Amniotic epithelial cell (primary cell): Measurements from ENCODE around the gene COL6A1.

Source experiments
- DNase-seq: peaks from one replicate; pipeline ENCODE4 v3.0.0-alpha.2; 2010; ENCODE audit warnings: low read depth

Gene COL6A1

DNA sequence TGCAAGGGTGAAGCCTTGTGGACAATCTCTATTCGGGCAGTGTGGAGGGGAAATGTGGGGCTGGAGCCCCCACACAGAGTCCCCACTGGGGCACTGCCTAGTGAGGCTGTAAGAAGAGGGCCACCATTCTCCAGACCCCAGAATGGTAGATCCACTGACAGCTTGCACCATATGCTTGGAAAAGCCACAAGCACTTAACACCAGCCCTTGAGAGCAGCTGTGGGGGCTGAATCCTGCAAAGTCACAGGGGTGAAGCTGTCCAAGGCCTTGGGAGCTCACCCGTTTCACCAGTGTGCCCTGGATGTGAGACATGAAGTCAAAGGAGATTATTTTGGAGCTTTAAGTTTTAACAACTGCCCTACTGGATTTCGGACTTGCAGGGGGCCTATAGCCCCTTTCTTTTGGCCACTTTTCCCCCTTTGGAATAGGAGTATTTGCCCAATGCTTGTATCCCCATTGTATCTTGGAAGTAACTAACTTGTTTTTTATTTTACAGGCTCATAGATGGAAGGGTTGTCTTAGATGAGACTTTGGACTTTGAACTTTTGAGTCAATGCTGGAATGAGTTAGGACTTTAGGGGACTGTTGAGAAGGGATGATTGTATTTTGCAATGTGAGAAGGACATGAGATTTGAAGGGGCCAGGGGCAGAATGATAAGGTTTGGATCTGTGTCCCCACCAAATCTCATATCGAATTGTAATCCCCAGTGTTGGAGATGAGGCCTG lies 16.3 kb upstream of the COL6A1 start:
- no peak for DNase-seq

DNA sequence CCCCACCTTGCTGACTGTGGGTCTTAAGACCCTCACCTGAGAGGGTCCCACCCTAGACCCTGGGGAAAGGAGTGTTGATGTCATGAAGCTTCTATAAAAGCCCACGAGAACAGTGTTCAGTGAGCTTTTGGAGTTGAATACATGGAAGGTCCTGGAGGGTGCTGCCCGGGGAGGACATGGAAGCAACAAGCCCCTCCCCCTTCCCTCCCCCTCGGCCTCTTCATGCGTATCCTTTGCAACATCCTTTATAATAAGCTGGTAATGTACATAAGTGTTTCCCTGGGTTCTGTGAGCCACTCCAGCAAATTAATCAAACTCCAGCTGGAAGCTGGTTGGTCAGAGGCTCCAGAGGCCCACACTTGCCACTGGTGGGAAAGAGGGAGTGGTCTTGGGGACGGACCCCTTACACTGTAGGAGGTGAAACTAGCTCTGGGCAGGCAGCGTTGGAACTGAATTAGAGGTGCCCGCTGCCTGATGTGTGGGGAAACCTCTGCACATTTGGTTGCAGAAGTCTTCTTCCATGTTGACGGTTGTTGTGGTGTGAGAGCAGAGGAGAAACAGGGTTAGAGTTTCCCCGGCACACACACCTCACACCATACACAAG lies 14.7 kb upstream of the COL6A1 start:
- DNase-seq = no peak

DNA sequence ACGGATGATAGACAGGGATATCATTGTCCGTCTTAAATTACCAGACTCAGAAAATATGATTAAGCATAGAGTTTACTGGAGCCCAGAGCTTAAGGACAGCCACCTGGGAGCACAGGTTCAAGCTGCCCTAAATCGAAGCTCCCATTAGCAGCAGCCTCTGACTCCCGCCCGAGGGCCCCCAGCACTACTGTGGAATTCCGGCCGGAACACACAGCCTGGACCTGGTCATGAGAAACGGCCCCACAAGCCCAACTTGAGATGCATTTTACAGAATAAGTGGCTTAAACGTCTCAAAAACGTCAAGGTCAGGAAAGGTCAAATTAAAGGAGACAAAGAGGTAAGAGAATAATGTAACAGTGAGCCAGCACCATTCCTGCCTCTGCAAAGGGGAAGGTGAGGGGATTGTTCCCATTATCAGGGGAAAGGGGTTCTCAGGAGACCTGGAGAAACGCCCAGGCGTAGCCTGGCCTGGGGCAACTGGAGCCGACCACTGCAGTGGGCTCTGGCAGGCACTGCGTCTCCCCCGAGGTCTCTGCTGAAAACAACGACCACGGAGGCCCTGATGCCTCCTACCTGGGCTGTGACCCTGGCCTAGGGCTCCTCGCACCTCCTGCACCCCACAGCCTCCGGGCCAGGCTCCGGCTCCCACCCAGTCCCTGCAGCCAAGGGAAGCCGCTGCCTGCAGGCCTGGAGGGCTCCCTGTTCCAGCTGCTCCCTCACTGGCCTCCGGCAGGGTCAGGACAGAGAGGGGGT lies 11.5 kb upstream of the COL6A1 start:
- DNase-seq = no peak

DNA sequence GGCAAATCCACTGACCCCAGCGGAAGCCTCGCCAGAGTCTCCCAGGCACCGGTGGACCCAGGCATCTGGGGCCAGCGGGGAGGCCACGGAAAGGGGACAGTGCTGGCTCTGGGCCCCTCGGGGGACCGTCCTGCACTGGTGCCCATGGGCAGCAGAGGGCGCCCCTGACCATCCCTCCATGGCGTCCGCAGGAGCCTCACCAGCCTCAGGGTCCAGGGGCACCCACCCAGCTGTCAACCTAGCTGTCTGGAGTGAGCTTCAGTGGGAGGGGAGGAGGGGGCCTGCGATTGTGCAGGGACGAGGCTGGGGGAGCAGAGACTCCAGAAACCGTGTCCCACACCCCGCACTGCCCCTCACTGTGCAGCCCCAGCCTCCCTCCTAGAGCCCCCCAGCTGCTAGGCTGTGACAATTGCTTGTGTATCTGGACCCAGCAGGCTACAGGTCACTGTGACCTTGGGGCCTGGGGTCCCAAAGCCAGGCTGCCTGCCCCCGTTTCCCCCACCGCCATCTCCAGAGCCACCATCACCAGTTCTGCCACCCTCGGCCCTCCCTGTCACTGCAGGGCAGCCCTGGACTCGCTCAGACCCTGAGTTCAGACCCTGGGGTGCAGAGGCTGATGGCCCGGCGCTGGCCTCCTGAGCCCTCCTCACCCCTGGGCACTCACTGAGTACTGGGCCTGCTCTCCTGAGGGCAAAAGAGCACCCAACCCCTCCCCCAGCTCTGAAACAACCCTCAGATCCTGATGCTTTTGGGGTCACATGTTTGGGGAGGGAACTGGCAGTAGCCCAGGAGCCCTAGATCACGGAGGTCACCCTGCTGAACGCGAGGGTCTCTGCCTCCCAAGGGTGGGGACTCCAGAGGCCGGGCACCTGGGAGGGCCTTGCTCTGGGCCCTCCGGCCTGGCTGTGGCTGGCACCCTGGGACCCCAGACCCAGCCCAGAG lies 10.6 kb upstream of the COL6A1 start:
- DNase-seq = no peak

DNA sequence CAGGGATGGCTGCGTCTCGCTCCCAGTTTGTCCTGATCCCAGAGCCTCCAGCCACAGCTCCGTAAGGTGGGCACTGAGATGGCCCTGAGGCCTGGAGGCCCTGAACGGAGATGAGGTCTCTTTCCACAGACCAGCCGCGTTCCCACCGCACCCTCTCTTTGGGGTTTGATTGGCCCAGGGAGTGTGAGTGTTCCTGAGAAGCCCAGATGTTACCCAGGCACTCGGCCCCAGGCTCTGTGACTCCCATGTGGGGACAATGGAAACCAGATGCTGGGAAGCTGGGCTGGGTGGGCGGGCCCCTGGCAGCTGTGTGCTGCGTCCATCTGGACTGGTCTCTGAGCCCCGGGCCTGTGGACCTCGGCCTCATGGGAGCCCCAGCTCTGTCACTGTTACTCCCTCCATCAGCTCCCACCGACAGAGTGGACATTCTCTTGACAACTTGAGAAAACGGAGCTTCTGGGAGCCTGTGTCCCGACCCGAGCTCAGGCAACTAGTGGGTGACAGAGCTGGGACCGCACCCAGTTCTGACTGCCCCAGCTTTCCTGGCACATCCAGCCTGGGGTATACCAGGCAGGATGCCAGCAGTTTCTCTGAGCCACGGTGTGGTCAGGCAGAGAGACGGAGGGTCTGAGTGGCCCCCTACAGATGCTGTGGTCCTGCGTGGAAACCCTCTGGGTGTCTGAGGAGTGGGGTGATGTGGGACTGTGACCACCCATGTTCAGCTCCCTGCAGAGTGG lies 9.8 kb upstream of the COL6A1 start:
- no peak for DNase-seq

DNA sequence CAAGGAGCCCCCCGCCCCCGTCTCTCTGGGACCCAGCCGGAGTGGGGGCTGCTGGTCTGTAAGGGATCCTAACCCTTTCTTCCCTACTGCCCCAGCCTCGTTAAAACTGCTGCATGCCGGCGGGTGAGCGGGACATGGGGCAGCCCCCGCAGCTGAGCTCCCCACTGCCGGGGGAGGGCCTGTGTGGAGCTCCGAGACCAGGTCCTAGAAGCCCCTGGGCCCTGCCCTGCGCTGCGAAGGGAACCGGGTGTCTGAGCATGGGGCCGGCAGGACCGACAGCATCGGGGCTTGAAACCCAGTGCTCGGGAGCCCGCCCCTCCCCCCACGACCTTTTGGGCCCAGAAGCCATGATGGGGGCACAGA lies 9.2 kb upstream of the COL6A1 start:
- no peak for DNase-seq

DNA sequence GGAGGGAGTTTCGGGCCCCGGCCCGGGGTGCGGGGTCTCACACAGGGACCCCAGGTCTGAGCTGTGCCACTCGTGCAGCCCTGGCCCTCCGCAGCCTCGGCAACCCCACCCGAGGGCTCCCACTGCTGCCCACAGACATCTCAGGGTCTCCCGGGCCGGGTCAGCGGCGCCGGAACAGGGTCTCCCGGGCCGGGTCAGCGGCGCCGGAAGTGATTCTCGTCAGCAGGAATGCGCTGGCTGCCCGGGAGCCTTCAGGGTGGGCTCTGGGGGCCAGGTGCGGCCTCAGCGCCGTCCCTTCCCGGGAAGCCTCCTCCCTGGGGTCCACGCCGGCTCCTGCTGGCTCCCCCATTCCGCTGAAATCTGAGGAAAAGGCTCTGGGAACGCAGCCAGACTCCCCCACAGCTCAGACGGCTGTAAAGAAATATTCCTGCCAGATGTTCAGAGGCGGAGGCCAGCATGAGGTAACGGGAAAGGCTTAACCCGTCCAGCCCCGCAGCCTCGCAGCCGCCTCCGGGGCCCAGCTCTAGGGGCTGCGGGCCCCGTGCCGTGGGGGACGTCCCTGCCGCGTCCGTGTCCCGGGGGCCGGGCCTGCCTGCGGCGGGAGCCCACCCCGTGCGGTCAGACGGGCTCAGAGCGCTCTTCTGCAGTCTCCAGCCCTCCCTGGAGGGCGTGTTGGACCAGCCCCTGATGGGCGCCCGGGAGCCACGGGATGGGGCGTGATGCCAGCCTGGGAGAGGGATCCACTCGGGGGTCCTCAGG lies 8.7 kb upstream of the COL6A1 start:
- DNase-seq = peak; percentile 91

DNA sequence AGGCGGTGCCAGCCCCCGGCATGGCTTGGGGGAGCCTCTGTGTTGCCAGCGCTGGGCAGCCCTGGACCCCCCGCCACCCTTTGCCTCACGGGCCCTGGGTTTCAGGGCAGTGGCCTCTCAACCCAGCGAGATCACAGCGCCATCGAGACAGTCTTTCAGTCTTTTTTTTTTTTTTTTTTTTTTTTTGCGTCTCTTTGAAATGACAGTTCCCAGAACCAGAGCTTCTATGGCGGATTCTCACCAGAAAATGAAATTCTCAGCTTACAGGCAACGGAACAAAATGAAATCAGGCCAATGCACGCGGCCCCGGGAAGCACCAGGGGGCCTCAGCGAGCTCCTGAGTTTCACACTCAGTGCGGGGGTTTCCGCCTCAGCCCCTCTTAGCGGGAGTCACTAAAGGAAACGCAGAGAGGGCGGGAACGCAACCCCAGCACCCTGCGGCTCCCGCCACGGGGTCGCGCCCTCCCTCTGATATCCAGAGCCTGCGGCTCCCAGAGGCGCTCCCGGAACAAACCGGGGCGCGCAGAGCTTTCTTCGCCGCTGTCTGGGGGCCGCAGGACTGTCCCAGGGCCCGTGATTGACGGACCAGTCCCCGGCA lies 8.0 kb upstream of the COL6A1 start:
- DNase-seq = peak; percentile 79

DNA sequence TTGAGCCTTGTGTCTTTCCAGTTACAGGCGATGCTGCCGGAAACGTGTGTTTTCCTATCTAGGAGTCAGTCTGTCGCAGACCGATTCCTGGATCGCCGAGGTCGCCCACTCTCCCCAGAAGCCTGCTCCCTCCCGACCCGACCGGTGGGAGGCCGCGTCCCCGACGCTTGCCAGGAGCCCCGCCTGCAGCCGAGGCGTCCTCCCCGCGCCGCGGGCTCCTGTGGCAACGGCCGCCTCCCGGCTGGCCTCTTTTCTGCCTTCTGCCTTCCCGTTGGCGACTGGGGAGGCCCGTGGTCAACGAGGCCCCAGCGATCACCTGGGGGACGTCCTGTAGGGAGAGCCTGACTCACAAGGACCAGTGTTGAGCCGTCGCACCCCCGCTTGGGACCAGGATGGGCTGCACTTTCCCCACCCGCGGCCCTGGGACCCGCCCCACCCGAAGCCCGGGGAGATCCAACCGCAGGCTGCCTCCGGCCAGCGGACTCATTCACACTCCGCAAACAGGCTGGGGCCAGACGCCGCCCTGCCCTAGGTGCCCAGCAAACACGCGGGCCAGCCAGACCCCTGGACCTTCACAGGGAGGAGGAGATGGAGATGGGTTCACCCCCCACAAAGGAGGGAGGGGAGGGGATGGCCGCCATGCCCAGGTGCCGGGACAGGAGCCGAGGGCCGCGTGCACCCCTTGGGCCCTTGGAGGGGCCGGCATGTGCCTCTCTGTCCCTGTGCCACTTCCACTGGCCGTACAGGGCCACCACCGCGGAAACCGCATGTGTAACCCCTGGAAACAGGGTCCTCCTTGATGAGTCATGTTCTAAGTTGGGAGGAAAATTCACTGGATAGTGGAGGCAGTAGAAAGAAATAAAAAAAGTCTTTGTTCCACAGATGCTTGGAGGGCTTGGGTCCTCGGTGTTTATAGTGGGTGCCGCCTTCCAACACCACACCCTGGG lies 7.2 kb upstream of the COL6A1 start:
- DNase-seq = peak; percentile 55

DNA sequence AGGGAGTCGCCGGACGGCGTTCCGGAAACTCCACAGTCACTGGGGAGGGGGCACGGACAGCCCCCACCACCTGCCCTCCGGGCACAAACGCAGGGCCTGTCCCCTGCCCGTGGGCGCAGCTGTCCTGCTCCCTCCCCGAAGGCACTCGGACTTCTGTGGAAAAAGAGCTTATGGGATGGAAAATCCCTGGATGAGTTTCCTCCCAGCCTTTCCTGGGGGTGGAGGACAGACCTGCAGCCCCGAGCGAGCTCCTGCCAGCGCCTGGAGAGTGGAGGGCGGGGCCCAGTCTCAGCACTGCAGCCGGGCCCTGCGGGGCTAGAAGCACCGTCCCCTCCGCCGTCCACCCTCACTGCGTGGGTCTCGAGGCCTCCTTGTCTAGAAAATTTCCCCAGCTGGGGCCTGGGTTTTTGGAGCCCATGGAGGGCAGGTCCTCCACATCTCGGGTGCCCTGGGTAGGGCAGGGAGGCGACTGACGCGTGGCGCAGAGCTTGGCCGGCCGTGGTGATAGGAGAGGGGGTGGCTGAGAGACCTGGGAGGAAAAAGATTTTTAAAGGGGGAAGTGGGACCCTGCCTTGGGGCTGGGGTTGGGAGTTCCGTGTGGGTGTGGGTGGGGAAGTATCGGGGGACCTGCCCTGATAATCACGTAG lies 6.4 kb upstream of the COL6A1 start:
- no peak for DNase-seq

DNA sequence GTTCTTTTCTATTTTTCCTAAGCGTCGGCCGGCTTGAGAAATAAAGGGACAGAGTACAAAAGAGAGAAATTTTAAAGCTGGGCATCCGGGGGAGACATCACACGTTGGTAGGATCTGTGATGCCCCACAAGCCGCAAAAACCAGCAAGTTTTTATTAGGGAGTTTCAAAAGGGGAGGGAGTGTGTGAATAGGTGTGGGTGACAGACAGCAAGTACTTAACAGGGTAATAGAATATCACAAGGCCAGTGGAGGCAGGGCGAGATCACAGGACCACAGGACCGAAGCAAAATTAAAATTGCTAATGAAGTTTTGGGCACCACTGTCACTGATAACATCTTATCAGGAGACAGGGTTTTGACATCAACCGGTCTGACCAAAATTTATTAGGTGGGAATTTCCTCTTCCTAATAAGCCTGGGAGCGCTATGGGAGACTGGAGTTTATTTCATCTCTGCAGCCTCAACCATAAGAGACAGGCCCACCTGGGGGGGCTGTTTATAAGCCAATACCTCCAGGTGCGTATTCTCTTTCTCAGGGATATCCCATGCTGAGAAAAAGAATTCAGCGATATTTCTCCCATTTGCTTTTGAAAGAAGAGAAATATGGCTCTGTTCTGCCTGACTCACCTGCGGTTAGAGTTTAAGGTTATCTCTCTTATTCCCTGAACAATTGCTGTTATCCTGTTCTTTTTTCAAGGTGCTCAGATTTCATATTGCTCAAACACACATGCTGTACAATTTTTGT lies 5.7 kb upstream of the COL6A1 start:
- DNase-seq = peak; percentile 52

DNA sequence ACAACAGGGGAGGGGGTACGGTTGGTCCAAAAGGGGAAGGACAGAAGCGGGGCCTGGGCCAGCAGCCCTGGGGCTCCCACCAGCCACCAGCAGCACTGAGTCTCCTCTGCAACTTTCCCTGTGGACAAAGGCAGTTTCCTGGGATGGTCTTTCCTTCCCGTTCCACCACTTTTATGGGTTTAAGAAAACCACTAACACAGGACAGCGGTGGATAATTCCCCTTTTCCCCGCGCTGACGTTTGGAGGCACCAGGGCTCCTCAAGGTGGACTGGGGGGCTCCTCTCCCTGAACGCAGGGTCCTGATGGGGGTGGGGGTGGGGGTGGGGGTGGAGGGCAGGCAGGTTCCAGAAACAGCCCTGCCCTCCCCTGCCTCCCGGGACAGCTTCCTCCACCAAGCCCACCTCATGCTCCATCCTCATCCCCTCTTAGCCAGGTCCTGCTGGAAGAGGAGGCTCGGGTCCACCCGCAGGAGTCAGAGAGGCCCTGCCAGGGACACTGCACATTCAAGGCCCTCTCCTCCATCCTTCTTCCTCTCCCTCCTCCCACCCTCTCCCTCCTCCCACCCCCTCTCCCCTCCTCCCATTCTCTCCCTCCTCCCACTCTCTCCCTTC lies 4.8 kb upstream of the COL6A1 start:
- no peak for DNase-seq

DNA sequence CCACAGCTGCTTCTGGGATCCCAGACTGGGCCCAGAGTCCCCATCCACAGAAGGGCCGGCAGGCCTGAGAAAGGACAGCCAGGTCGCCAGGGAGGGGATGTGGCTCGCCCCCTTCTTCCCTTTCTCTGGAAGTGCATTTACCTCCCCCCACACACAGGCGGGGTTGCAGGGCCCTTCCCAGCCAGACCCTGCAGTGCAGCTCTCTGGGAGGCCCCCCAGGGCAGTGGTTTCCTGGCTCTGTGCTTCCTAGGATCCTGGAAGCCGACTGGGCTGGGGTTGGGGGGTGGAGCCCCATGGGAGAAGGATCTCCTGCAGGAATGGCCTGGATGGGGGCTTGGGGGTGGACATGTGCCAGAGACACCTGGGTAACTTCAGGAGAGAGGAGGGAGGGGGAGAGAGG lies 4.2 kb upstream of the COL6A1 start:
- no peak for DNase-seq

DNA sequence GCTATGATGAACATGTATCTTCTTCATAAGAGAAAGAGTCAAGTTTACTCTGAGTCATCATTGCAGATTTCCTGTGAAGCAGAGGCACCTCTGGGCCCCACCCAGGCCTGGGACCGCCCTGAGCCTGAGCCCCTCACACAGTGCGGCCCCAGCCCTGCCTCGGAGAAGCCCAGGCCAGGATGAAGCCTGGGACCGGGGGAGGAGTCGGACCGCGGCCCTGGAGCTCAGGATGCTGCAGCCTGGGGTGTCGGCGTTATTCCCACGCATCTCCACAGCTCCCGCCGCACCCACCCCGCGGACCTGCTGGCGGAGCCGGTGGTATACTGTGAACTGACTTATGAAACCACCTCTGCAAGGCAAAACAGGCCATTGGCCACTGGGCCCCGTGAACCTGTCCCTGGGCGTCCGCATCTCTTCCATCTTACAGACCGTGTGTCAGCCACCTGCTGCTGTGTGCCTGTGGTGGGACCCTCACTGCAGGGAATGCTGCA lies 2.4 kb upstream of the COL6A1 start:
- DNase-seq = peak; percentile 42

DNA sequence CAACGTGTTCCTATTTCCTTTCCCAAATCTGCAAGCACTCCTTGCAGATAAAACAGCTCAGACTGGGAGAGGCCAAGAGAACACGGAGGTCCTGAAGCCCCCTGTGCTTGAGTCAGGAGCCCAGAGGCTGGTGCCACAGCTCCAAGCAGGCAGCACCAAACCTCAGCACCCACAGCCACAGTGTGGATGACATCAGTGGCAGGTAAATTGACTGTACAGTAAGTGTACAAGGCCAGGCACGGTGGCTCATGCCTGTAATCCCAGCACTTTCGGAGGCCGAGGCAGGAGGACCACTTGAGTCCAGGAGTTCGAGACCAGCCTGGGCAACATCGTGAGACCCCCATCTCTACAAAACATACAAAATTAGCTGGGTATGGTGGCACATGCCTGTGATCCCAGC lies 1.9 kb upstream of the COL6A1 start:
- DNase-seq = no peak

DNA sequence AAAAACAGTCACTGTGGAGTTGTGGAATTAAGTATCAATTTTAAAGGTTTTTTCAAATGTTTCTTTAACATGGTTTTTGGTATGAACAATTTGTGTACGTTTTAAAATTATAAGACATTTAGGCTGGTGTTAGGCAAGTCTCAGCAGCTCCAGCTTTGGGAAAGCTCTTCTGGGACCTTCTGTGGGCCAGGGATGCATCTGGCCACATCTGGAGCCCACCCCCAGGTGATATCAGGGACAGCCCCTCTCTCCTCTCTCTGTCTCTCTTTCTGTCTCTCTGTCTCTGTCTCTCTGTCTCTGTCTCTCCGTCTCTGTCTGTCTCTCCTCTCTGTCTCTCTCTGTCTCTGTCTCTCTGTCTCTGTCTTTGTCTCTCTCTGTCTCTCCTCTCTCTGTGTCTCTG lies 1.3 kb upstream of the COL6A1 start:
- DNase-seq = no peak

DNA sequence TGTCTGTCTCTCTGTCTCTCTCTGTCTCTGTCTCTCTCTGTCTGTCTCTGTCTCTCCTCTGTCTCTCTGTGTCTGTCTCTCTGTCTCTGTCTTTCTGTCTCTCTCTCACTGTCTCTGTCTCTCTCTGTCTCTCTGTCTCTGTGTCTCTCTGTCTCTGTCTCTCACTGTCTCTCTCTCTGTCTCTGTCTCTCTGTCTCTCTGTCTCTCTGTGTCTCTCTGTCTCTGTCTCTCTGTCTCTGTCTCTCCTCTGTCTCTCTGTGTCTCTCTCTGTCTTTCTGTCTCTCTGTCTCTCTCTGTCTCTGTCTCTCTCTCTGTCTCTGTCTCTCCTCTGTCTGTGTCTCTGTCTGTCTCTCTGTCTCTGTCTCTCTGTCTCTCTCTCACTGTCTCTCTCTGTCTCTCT lies 873 bp upstream of the COL6A1 start:
- no peak for DNase-seq
